B cell (primary cell): ENCODE measurements around the gene DCBLD2. TPM values are rescaled to one million over a fixed set of nuclear protein-coding genes. Genes with fewer than 3 reads are reported as not detected.

ENCODE experiments used
- ATAC-seq: fragments of 200-7000 bp; cut with Tn5 transposase; one replicate; pipeline ENCODE4 v1.10.0; 2021; ENCODE audit warnings: low read depth, mild to moderate bottlenecking, moderate number of reproducible peaks, moderate library complexity
- CTCF ChIA-PET: fragments of 350-600 bp; sonication (Branson Sonifier 250); formaldehyde crosslinking; loops from one replicate; lab custom pipeline; 2021; ENCODE audit warnings: antibody characterized with exemption, inconsistent platforms; lab: Charles Lee
- POLR2A ChIA-PET: fragments of 350-600 bp; sonication (Branson Sonifier 250); formaldehyde crosslinking; loops from one replicate; lab custom pipeline; 2021; ENCODE audit warnings: antibody characterized with exemption; lab: Charles Lee
- DNase-seq: peaks from one replicate; pipeline ENCODE4 v3.0.0; 2013
- H2AFZ ChIP-seq: 2 replicates; pipeline ENCODE4 v1.6.1; 2012; ENCODE audit warnings: mild to moderate bottlenecking, low read depth, low read length; ENCODE audit not compliant: insufficient read depth, poor library complexity, severe bottlenecking
- H3K27ac ChIP-seq, 2 donors: 1 replicate in 1 of 2; 2 replicates in 1 of 2; pipeline ENCODE4 v1.5.1; 2012 to 2013; ENCODE audit warnings: low read length in 2 of 2, mild to moderate bottlenecking in 2 of 2, moderate library complexity in 1 of 2
- H3K27me3 ChIP-seq, 4 experiments: fragments of 200-600 bp in 1 of 4; sonication (generic) in 1 of 4; replicated peaks in 1 of 4; 1 replicate in 2 of 4; 2 replicates in 2 of 4; pipeline versions ENCODE4 v1.6.1 to v1.7.0; 2013 to 2016; ENCODE audit warnings: low read length in 3 of 4, mild to moderate bottlenecking in 2 of 4, mixed read lengths in 1 of 4, moderate library complexity in 1 of 4; ENCODE audit not compliant: insufficient read depth in 4 of 4, control insufficient read depth in 3 of 4; ENCODE audit errors: control extremely low read depth in 1 of 4
- H3K36me3 ChIP-seq, 2 experiments: replicated peaks in 1 of 2; 1 replicate in 1 of 2; 2 replicates in 1 of 2; pipeline versions ENCODE4 v1.6.1 to v1.7.1; 2013; ENCODE audit warnings: low read length in 1 of 2; ENCODE audit not compliant: insufficient read depth in 2 of 2, control insufficient read depth in 1 of 2; ENCODE audit errors: control extremely low read depth in 1 of 2, extremely low read depth in 1 of 2
- H3K4me1 ChIP-seq, 2 donors: fragments of 200-600 bp in 1 of 2; sonication (generic) in 1 of 2; 1 replicate in 1 of 2; 2 replicates in 1 of 2; pipeline versions ENCODE4 v1.5.1 to v1.6.1; 2013 to 2017; ENCODE audit warnings: low read length in 2 of 2; ENCODE audit not compliant: control insufficient read depth in 2 of 2, insufficient read depth in 2 of 2
- H3K4me2 ChIP-seq: replicated peaks from 2 replicates; pipeline ENCODE3; 2012; ENCODE audit warnings: mild to moderate bottlenecking, low read depth, low read length; ENCODE audit not compliant: poor library complexity, severe bottlenecking
- H3K4me3 ChIP-seq, 5 experiments: fragments of 200-600 bp in 1 of 5; sonication (generic) in 1 of 5; 1 replicate in 3 of 5; 2 replicates in 2 of 5; pipeline versions ENCODE4 v1.5.1 to v1.7.0; 2011 to 2016; ENCODE audit warnings: low read length in 4 of 5, mild to moderate bottlenecking in 4 of 5, low read depth in 2 of 5, control low read depth in 1 of 5, moderate library complexity in 1 of 5; ENCODE audit not compliant: insufficient read depth in 1 of 5; ENCODE audit errors: control extremely low read depth in 1 of 5, extremely low read depth in 1 of 5
- H3K79me2 ChIP-seq: fragments of 200-600 bp; sonication (generic); one replicate; pipeline ENCODE4 v1.6.0; 2016; ENCODE audit warnings: low read length; ENCODE audit not compliant: control insufficient read depth, insufficient read depth
- H3K9ac ChIP-seq: fragments of 200-600 bp; sonication (generic); 2 replicates; pipeline ENCODE4 v1.6.1; 2017; ENCODE audit warnings: mild to moderate bottlenecking, low read length, moderate library complexity
- H3K9me3 ChIP-seq, 3 donors: one replicate each; pipeline versions ENCODE4 v1.6.1 to v1.7.1; 2013; ENCODE audit warnings: low read length in 2 of 3; ENCODE audit not compliant: control insufficient read depth in 2 of 3, insufficient read depth in 1 of 3; ENCODE audit errors: control extremely low read depth in 1 of 3
- H4K20me1 ChIP-seq: 2 replicates; pipeline ENCODE4 v1.6.0; 2012; ENCODE audit warnings: mild to moderate bottlenecking, low read length; ENCODE audit not compliant: insufficient read depth, control insufficient read depth, poor library complexity, severe bottlenecking
- H3K27ac Mint-ChIP-seq: one replicate; pipeline ENCODE4 v1.8.0; 2021; ENCODE audit warnings: mixed read lengths
- H3K27me3 Mint-ChIP-seq: one replicate; pipeline ENCODE4 v1.8.0; 2021; ENCODE audit warnings: mixed read lengths
- H3K4me1 Mint-ChIP-seq: one replicate; pipeline ENCODE4 v1.8.0; 2021; ENCODE audit warnings: mixed read lengths
- H3K4me3 Mint-ChIP-seq: one replicate; pipeline ENCODE4 v1.8.0; 2021; ENCODE audit warnings: mixed read lengths
- H3K9me3 Mint-ChIP-seq: one replicate; pipeline ENCODE4 v1.8.0; 2022; ENCODE audit warnings: mixed read lengths; ENCODE audit not compliant: insufficient read depth
- CTCF ChIP-seq: fragments of 200-600 bp; IDR thresholded peaks from one replicate; pipeline ENCODE4 v1.8.0; 2022; ENCODE audit warnings: antibody characterized with exemption, mild to moderate bottlenecking
- EZH2 ChIP-seq: IDR thresholded peaks from 2 replicates; pipeline ENCODE4 v1.6.1; 2012; ENCODE audit warnings: borderline replicate concordance, low read depth, mild to moderate bottlenecking, moderate library complexity, low read length; ENCODE audit not compliant: insufficient read depth, poor library complexity, severe bottlenecking
- WGBS: methylation state at CpG from one replicate; pipeline ENCODE4 v1.1.5; 2013; ENCODE audit warnings: missing lambda C conversion rate; ENCODE audit not compliant: insufficient coverage; 5-methylcytosine and 5-hydroxymethylcytosine counted together
- intact Hi-C: fragments of 100-400 bp; cut with micrococcal nuclease; formaldehyde crosslinking; loops from one replicate; pipeline ENCODE4 v1.10.0; 2022
- polyA plus RNA-seq: library from polyadenylated mRNA; depleted of rRNA; stranded (reverse); fragments of >200 nt; gene quantifications from 2 replicates; pipeline ENCODE4 v1.2.3, GENCODE V29; 2012
- total RNA-seq, 2 donors: library from RNA; stranded (reverse); fragments of 120-200 nt in 1 of 2; gene quantifications; 1 replicate in 1 of 2; 2 replicates in 1 of 2; pipeline versions ENCODE4 v1.2.3 to v1.2.4, GENCODE V29; 2013 to 2022

Gene DCBLD2
- total and polyA plus RNA-seq, 2 donors (not counting 1 experiment from before 2014, with no cell fraction given), result 0.37 to 3.5 TPM

- H3K4me3 Mint-ChIP-seq, result no peak overlapping the region
- Histone ChIP-seq H3K9ac (no peak overlapping the region), H3K9me3 (no peaks in the 10 kb centered on the region), H3K4me1 (no peaks in the 10 kb centered on the region), H4K20me1 (no peaks in the 10 kb centered on the region), H2AFZ (no peak overlapping the region), H3K79me2 (no peaks in the 10 kb centered on the region), H3K4me2 (no peak overlapping the region), H3K4me3 (no peak overlapping the region), H3K36me3 (no peaks in the 10 kb centered on the region), H3K27ac (no peak overlapping the region), H3K27me3 (no peaks in the 10 kb centered on the region)
- ChIA-PET CTCF (no interaction called here), POLR2A (no interaction called here)
- no peaks in the 10 kb centered on the region for H3K9me3 Mint-ChIP-seq
- no peak for DNase-seq
- no peak overlapping the region for H3K27ac Mint-ChIP-seq
- no CpG with 5 or more reads among the region's 2 CpGs for WGBS
- no peaks in the 10 kb centered on the region for H3K27me3 Mint-ChIP-seq
- TF ChIP-seq CTCF (no peak), EZH2 (no peak)
- no peak for ATAC-seq
- no peaks in the 10 kb centered on the region for H3K4me1 Mint-ChIP-seq
- intact Hi-C loops, result no loop called here
Observed at GRCh38 chr3:98877132-98877531, 24.4 kb downstream of the DCBLD2 start.

- Histone ChIP-seq H4K20me1 (no peaks in the 10 kb centered on the region), H3K27me3 (no peaks in the 10 kb centered on the region), H3K9ac (no peak overlapping the region), H3K4me1 (no peaks in the 10 kb centered on the region), H3K4me2 (no peak overlapping the region), H3K9me3 (no peaks in the 10 kb centered on the region), H3K36me3 (no peaks in the 10 kb centered on the region), H2AFZ (no peak overlapping the region), H3K27ac (no peak overlapping the region), H3K4me3 (no peak overlapping the region), H3K79me2 (no peaks in the 10 kb centered on the region)
- no peaks in the 10 kb centered on the region for H3K9me3 Mint-ChIP-seq
- TF ChIP-seq EZH2, result no peak
- no peak for TF ChIP-seq CTCF
- no peak overlapping the region for H3K4me3 Mint-ChIP-seq
- no peaks in the 10 kb centered on the region for H3K4me1 Mint-ChIP-seq
- no CpG with 5 or more reads among the region's 3 CpGs for WGBS
- H3K27ac Mint-ChIP-seq, result no peak overlapping the region
- intact Hi-C loops, result no loop called here
- no peak for DNase-seq
- no peaks in the 10 kb centered on the region for H3K27me3 Mint-ChIP-seq
- no peak for ATAC-seq
- POLR2A ChIA-PET, result no interaction called here
- CTCF ChIA-PET, result no interaction called here
Observed at GRCh38 chr3:98875535-98875934, 26.0 kb downstream of the DCBLD2 start.
